ENCODE measurements around the gene KATNB1.

DNA sequence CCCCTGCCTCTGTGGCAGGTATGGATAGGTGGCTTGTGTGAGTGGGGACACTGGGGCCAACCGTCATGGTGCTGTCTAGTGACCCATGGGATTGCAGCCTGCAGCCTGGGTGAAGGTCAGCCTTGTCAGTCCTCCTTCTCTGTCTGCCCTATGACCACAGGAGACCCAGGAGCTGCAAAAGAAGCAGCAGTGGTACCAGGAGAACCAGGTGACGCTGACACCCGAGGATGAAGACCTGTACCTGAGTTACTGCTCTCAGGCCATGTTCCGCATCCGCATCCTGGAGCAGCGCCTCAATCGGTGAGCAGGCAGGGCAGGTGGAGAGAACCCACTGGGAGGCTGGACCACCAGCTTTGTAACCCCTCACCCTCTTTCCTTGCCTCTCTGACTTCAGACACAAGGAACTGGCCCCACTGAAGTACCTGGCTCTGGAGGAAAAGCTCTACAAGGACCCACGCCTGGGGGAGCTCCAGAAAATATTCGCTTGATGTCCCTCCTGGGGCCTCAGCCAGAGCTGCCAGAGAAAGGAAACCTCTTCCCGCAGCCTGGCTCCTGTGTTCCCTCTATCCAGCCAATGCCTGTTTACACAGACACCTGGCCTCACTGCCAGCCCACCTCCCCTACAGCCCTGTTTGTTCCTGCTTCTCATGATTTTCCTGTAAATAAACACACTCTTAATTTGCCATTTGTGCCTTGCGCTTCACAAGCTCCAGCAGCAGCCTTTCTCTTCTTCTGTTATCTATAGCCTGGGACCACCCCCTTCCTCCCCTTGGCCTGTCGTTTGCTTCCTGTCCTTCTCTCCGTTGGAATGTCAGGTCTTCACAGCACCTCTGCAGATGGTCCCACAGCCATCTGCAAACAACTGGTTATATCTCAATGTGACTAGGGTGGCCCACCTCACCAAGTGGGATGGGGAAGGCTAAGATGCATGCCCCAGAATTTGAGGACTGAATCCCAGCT, 4.5 kb upstream of the KATNB1 start:
- no peak for TF ChIP-seq EZH2 (IDR thresholded peaks at IDR 0.05; ENCODE audit: borderline replicate concordance, low read length)
- TF ChIP-seq, protein P1, sequence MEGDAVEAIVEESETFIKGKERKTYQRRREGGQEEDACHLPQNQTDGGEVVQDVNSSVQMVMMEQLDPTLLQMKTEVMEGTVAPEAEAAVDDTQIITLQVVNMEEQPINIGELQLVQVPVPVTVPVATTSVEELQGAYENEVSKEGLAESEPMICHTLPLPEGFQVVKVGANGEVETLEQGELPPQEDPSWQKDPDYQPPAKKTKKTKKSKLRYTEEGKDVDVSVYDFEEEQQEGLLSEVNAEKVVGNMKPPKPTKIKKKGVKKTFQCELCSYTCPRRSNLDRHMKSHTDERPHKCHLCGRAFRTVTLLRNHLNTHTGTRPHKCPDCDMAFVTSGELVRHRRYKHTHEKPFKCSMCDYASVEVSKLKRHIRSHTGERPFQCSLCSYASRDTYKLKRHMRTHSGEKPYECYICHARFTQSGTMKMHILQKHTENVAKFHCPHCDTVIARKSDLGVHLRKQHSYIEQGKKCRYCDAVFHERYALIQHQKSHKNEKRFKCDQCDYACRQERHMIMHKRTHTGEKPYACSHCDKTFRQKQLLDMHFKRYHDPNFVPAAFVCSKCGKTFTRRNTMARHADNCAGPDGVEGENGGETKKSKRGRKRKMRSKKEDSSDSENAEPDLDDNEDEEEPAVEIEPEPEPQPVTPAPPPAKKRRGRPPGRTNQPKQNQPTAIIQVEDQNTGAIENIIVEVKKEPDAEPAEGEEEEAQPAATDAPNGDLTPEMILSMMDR (IDR thresholded peaks at IDR 0.05; ENCODE audit: low read length): no peak
